ENCODE data around the gene SAMSN1. TPM values are rescaled to one million over a fixed set of nuclear protein-coding genes. Genes with fewer than 3 reads are reported as not detected.

SAMSN1 gene
- total and polyA plus RNA-seq, 9 of the 15 experiments (the other 6 are each of a cell fraction or from before 2014, with no cell fraction given), result 101 to 223 (median 159) TPM

- TF ChIP-seq, protein P1, sequence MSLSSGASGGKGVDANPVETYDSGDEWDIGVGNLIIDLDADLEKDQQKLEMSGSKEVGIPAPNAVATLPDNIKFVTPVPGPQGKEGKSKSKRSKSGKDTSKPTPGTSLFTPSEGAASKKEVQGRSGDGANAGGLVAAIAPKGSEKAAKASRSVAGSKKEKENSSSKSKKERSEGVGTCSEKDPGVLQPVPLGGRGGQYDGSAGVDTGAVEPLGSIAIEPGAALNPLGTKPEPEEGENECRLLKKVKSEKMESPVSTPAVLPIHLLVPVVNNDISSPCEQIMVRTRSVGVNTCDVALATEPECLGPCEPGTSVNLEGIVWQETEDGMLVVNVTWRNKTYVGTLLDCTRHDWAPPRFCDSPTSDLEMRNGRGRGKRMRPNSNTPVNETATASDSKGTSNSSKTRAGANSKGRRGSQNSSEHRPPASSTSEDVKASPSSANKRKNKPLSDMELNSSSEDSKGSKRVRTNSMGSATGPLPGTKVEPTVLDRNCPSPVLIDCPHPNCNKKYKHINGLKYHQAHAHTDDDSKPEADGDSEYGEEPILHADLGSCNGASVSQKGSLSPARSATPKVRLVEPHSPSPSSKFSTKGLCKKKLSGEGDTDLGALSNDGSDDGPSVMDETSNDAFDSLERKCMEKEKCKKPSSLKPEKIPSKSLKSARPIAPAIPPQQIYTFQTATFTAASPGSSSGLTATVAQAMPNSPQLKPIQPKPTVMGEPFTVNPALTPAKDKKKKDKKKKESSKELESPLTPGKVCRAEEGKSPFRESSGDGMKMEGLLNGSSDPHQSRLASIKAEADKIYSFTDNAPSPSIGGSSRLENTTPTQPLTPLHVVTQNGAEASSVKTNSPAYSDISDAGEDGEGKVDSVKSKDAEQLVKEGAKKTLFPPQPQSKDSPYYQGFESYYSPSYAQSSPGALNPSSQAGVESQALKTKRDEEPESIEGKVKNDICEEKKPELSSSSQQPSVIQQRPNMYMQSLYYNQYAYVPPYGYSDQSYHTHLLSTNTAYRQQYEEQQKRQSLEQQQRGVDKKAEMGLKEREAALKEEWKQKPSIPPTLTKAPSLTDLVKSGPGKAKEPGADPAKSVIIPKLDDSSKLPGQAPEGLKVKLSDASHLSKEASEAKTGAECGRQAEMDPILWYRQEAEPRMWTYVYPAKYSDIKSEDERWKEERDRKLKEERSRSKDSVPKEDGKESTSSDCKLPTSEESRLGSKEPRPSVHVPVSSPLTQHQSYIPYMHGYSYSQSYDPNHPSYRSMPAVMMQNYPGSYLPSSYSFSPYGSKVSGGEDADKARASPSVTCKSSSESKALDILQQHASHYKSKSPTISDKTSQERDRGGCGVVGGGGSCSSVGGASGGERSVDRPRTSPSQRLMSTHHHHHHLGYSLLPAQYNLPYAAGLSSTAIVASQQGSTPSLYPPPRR (CRISPR knock-in tag; IDR thresholded peaks at IDR 0.05; ENCODE audit: borderline replicate concordance), result no peak
- TF ChIP-seq, protein P2, sequence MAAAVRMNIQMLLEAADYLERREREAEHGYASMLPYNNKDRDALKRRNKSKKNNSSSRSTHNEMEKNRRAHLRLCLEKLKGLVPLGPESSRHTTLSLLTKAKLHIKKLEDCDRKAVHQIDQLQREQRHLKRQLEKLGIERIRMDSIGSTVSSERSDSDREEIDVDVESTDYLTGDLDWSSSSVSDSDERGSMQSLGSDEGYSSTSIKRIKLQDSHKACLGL (CRISPR knock-in tag; IDR thresholded peaks at IDR 0.05; ENCODE audit: borderline replicate concordance, poor library complexity, severe bottlenecking), result no peak
- TF ChIP-seq BCL6 (CRISPR knock-in tag; IDR thresholded peaks at IDR 0.05), result no peak
- TF ChIP-seq, protein P3, sequence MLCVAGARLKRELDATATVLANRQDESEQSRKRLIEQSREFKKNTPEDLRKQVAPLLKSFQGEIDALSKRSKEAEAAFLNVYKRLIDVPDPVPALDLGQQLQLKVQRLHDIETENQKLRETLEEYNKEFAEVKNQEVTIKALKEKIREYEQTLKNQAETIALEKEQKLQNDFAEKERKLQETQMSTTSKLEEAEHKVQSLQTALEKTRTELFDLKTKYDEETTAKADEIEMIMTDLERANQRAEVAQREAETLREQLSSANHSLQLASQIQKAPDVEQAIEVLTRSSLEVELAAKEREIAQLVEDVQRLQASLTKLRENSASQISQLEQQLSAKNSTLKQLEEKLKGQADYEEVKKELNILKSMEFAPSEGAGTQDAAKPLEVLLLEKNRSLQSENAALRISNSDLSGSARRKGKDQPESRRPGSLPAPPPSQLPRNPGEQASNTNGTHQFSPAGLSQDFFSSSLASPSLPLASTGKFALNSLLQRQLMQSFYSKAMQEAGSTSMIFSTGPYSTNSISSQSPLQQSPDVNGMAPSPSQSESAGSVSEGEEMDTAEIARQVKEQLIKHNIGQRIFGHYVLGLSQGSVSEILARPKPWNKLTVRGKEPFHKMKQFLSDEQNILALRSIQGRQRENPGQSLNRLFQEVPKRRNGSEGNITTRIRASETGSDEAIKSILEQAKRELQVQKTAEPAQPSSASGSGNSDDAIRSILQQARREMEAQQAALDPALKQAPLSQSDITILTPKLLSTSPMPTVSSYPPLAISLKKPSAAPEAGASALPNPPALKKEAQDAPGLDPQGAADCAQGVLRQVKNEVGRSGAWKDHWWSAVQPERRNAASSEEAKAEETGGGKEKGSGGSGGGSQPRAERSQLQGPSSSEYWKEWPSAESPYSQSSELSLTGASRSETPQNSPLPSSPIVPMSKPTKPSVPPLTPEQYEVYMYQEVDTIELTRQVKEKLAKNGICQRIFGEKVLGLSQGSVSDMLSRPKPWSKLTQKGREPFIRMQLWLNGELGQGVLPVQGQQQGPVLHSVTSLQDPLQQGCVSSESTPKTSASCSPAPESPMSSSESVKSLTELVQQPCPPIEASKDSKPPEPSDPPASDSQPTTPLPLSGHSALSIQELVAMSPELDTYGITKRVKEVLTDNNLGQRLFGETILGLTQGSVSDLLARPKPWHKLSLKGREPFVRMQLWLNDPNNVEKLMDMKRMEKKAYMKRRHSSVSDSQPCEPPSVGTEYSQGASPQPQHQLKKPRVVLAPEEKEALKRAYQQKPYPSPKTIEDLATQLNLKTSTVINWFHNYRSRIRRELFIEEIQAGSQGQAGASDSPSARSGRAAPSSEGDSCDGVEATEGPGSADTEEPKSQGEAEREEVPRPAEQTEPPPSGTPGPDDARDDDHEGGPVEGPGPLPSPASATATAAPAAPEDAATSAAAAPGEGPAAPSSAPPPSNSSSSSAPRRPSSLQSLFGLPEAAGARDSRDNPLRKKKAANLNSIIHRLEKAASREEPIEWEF (CRISPR knock-in tag; IDR thresholded peaks at IDR 0.05), result no peak
- no peak for TF ChIP-seq HDAC8 (tag; IDR thresholded peaks at IDR 0.05)
- no peak for TF ChIP-seq ZBTB1 (CRISPR knock-in tag; IDR thresholded peaks at IDR 0.05; ENCODE audit: borderline replicate concordance, low read depth)
- TF ChIP-seq MAX (CRISPR knock-in tag; IDR thresholded peaks at IDR 0.05), result no peak
- TF ChIP-seq KDM5B (IDR thresholded peaks at IDR 0.05; ENCODE audit: insufficient replicate concordance, low read depth, low read length), result no peak
Observed at GRCh38 chr21:14477841-14478240, 68.3 kb downstream of the SAMSN1 start (continued).

Measured in K562 (cell line).